ENCODE data around the gene EDA2R.

Gene EDA2R

GRCh38 chrX:66638591-66639500 lies at the start of gene EDA2R:
Gene EDA2R, minus strand, starts transcription at chrX:66639078. Its CDS starts 23,058 bp downstream, at chrX:66616020.
- Histone ChIP-seq H3K36me3 (no peaks in the 10 kb centered on the region), H3K9me3 (no peaks in the 10 kb centered on the region), H3K27ac (no peak within 1 kb of the TSS), H3K27me3 (no peaks in the 10 kb centered on the region), H3K4me3 (ENCODE audit: low read depth in 1 of 2, low read length in 1 of 2) (no peak within 1 kb of the TSS), H3K4me1 (ENCODE audit: control insufficient read depth in 1 of 2, insufficient read depth in 1 of 2, low read depth in 1 of 2, low read length in 1 of 2) (no peaks in the 10 kb centered on the region)
- TF ChIP-seq CTCF (IDR thresholded peaks at IDR 0.05) = no peak

- Histone ChIP-seq H3K27me3 (no peaks in the 10 kb centered on the region), H3K36me3 (no peaks in the 10 kb centered on the region), H3K4me1 (ENCODE audit: control insufficient read depth in 1 of 2, insufficient read depth in 1 of 2, low read depth in 1 of 2, low read length in 1 of 2) (no peaks in the 10 kb centered on the region), H3K27ac (no peak overlapping the region), H3K4me3 (ENCODE audit: low read depth in 1 of 2, low read length in 1 of 2) (no peak overlapping the region), H3K9me3 (no peaks in the 10 kb centered on the region)
- TF ChIP-seq CTCF (IDR thresholded peaks at IDR 0.05) = no peak
These were observed 45.3 kb upstream of the EDA2R start for GRCh38 chrX:66684196-66684595.

- Histone ChIP-seq H3K4me1 (ENCODE audit: control insufficient read depth in 1 of 2, insufficient read depth in 1 of 2, low read depth in 1 of 2, low read length in 1 of 2) (no peaks in the 10 kb centered on the region), H3K4me3 (ENCODE audit: low read depth in 1 of 2, low read length in 1 of 2) (no peak overlapping the region), H3K36me3 (no peaks in the 10 kb centered on the region), H3K27me3 (no peaks in the 10 kb centered on the region), H3K27ac (no peak overlapping the region), H3K9me3 (no peaks in the 10 kb centered on the region)
- no peak for TF ChIP-seq CTCF (IDR thresholded peaks at IDR 0.05)
These were observed 41.6 kb upstream of the EDA2R start for GRCh38 chrX:66680451-66680850.

- Histone ChIP-seq H3K27me3 (no peaks in the 10 kb centered on the region), H3K27ac (no peak overlapping the region), H3K9me3 (no peaks in the 10 kb centered on the region), H3K36me3 (no peaks in the 10 kb centered on the region), H3K4me3 (ENCODE audit: low read depth in 1 of 2, low read length in 1 of 2) (no peak overlapping the region), H3K4me1 (ENCODE audit: control insufficient read depth in 1 of 2, insufficient read depth in 1 of 2, low read depth in 1 of 2, low read length in 1 of 2) (no peaks in the 10 kb centered on the region)
- TF ChIP-seq CTCF (IDR thresholded peaks at IDR 0.05) = no peak
These were observed 38.6 kb upstream of the EDA2R start for GRCh38 chrX:66677430-66677829.

GRCh38 chrX:66676990-66677389 lies 38.1 kb upstream of the EDA2R start:
- H3K4me3 ChIP-seq (ENCODE audit: low read depth in 1 of 2, low read length in 1 of 2) = no peak overlapping the region
- H3K4me1 ChIP-seq (ENCODE audit: control insufficient read depth in 1 of 2, insufficient read depth in 1 of 2, low read depth in 1 of 2, low read length in 1 of 2) = no peaks in the 10 kb centered on the region

More at GRCh38 chrX:66676990-66677389, 38.1 kb upstream of the EDA2R start:
- Histone ChIP-seq H3K9me3 (no peaks in the 10 kb centered on the region), H3K27ac (no peak overlapping the region), H3K36me3 (no peaks in the 10 kb centered on the region), H3K27me3 (no peaks in the 10 kb centered on the region)
- TF ChIP-seq CTCF (IDR thresholded peaks at IDR 0.05) = no peak

Measured in neutrophil (primary cell).